Heart right ventricle (tissue), 16 donors: ENCODE results near the gene CPA5. TPM values are rescaled to one million over a fixed set of nuclear protein-coding genes. Genes with fewer than 3 reads are reported as not detected.

Experiments
- ATAC-seq, 8 donors: fragments of 200-7000 bp; cut with Tn5 transposase; one replicate each; pipeline ENCODE4 v1.9.1; 2020; ENCODE audit warnings: mild to moderate bottlenecking in 8 of 8, moderate library complexity in 8 of 8, moderate number of reproducible peaks in 1 of 8
- DNase-seq, 2 donors: peaks; one replicate each; pipeline ENCODE4 v3.0.0-alpha.2; 2020
- H3K27ac ChIP-seq, 10 donors: fragments of 200-600 bp; sonication (generic) in 2 of 10; one replicate each; pipeline versions ENCODE4 v1.5.0 to v1.8.0; 2020 to 2022; ENCODE audit warnings: mild to moderate bottlenecking in 3 of 10
- H3K27me3 ChIP-seq, 7 donors: fragments of 200-600 bp; one replicate each; pipeline ENCODE4 v1.8.0; 2021 to 2022; ENCODE audit warnings: mild to moderate bottlenecking in 2 of 7
- H3K36me3 ChIP-seq, 9 donors: fragments of 200-600 bp; sonication (generic) in 1 of 9; one replicate each; pipeline versions ENCODE4 v1.5.0 to v1.8.0; 2020 to 2022; ENCODE audit warnings: mild to moderate bottlenecking in 2 of 9
- H3K4me1 ChIP-seq, 9 donors: fragments of 200-600 bp; sonication (generic) in 1 of 9; one replicate each; pipeline versions ENCODE4 v1.5.0 to v1.8.0; 2020 to 2022; ENCODE audit warnings: mild to moderate bottlenecking in 4 of 9
- H3K4me3 ChIP-seq, 10 donors: fragments of 200-600 bp; sonication (generic) in 2 of 10; one replicate each; pipeline versions ENCODE4 v1.5.0 to v1.8.0; 2020 to 2022; ENCODE audit warnings: mild to moderate bottlenecking in 7 of 10, moderate library complexity in 2 of 10
- H3K9me3 ChIP-seq, 11 donors: fragments of 200-600 bp in 10 of 11; sonication (generic) in 2 of 11; one replicate each; pipeline versions ENCODE4 v1.5.0 to v1.8.0; 2013 to 2022; ENCODE audit warnings: mild to moderate bottlenecking in 2 of 11, control low read depth in 1 of 11, moderate library complexity in 1 of 11
- WGBS, 2 donors: extraction: QIAGEN DNeasy Blood & Tissue Kit; methylation state at CpG; one replicate each; pipeline ENCODE4 v1.1.7; 2013; ENCODE audit warnings: inconsistent platforms in 1 of 2; 5-methylcytosine and 5-hydroxymethylcytosine counted together
- intact Hi-C, 10 donors: fragments of 100-400 bp; cut with DNase I; formaldehyde crosslinking; loops; one replicate each; pipeline versions ENCODE4 v1.11.1 to v1.14.2; 2022
- polyA plus RNA-seq, 2 donors: library from polyadenylated mRNA; stranded (reverse); fragments of 200-250 nt; gene quantifications; one replicate each; pipeline ENCODE4 v1.2.3, GENCODE V29; 2013
- total RNA-seq, 10 donors: library from RNA; stranded (reverse); fragmentation: NEBNext Ultra II Directional in 3 of 10; extraction: Animal tissue kit (Norgen Biotek cat#: 25700) in 3 of 10; gene quantifications; one replicate each; pipeline versions ENCODE4 v1.2.1 to v1.2.4, GENCODE V29; 2021 to 2023
- TF ChIP-seq, protein P1 (sequence below), 9 donors: fragments of 200-600 bp; sonication (generic) in 2 of 9; IDR thresholded peaks; one replicate each; pipeline versions ENCODE4 v1.5.0 to v1.8.0; 2021 to 2022; ENCODE audit warnings: antibody characterized with exemption in 9 of 9, mild to moderate bottlenecking in 5 of 9, moderate library complexity in 1 of 9
- donor health status: Arrhythmogenic right ventricular cardiomyopathy.
- donor health status: ischemic (EF 13 %, LVEDD 7.1; RV severe dilation, severe dysfunction).
- donor health status: healthy with polysubstance abuse.
- donor health status: DM: no; HTN: yes; CAD: no.
- donor health status: DM: no; HTN: no; CAD: no.
- donor health status: ischemic (EF 25% LVEDD 6.9; RV normal size, moderate dysfunction).
- donor health status: ischemic (EF 25% LVEDD 5.7; RV mildly dilated, moderate dysfunction).
- donor health status: healthy.
- donor health status: DM: yes; HTN: yes; CAD: no.
- donor health status: Ischemic cardiomyopathy.
- donor health status: ischemic (EF 35%, LVEDD 5.7; RV mildly dilated, moderate dysfunction).
- donor health status: nonischemic (EF 11% LVEDD 7.7; RV severe dilation, severe dysfunction).
- donor health status: DM: yes; HTN: yes; CAD: no.
- donor health status: PGD.
- donor health status: ischemic (EF 29% LVEDD 5.4; RV normal size, mild dysfunction).
- donor health status: nonischemic (EF 23%, LVEDD 6.1; RV moderate dilation, normal function).

Gene CPA5
- total and polyA plus RNA-seq, 12 donors, result 0.06 TPM; not detected in 11

DNA sequence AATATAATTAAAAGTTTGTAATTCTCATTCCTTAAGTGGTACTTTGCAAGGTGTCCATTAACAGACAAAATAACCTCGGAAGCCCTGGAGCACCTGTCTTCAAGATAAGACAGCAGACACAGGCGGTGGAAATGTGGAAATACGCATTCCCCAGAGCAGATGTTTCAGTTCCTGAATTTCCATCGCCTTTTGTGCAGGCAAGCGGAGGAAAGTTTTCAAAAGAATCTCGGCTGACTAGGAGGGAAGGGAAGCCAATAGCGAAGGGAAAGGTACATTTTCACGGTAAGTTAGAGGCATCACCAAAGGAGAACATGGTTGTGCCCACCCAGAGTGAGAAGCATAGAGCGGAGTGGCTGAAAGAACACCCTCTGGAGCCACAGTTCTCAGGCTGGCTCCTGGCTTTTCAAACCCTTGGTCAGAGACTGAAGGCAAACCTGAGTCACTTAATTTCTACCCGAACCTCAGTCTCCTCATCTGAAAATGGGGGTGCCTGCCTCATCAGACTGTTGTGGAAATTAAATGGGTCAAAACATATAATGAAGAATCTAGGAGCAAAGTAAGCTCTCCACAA lies 49.3 kb downstream of the CPA5 start:
- 82 to 86% methylated on average over 10 of the region's 10 CpGs for WGBS, 2 donors
- ATAC-seq (peak in 1 of 8 donors; percentile 48), DNase-seq (no peak)
- TF ChIP-seq, protein P1, sequence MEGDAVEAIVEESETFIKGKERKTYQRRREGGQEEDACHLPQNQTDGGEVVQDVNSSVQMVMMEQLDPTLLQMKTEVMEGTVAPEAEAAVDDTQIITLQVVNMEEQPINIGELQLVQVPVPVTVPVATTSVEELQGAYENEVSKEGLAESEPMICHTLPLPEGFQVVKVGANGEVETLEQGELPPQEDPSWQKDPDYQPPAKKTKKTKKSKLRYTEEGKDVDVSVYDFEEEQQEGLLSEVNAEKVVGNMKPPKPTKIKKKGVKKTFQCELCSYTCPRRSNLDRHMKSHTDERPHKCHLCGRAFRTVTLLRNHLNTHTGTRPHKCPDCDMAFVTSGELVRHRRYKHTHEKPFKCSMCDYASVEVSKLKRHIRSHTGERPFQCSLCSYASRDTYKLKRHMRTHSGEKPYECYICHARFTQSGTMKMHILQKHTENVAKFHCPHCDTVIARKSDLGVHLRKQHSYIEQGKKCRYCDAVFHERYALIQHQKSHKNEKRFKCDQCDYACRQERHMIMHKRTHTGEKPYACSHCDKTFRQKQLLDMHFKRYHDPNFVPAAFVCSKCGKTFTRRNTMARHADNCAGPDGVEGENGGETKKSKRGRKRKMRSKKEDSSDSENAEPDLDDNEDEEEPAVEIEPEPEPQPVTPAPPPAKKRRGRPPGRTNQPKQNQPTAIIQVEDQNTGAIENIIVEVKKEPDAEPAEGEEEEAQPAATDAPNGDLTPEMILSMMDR (IDR thresholded peaks at IDR 0.05), result no peak
- Histone ChIP-seq H3K9me3 (peaks cover 0 to 1% (median 0%) of the 10 kb centered on the region in 11 donors), H3K36me3 (peaks cover 0 to 17% (median 0%) of the 10 kb centered on the region in 9 donors), H3K4me1 (peaks cover 0 to 29% (median 6%) of the 10 kb centered on the region in 9 donors), H3K27ac (peak overlapping the region in 1 of 10 donors; percentile 31), H3K4me3 (no peak overlapping the region), H3K27me3 (no peaks in the 10 kb centered on the region)
- intact Hi-C loops, result no loop called here

- WGBS, 2 donors, result 88 to 90% methylated on average over 7 of the region's 7 CpGs
- Histone ChIP-seq H3K36me3 (peaks cover 0 to 17% (median 0%) of the 10 kb centered on the region in 9 donors), H3K27me3 (no peaks in the 10 kb centered on the region), H3K27ac (peak overlapping the region in 1 of 10 donors; percentile 31), H3K4me3 (no peak overlapping the region), H3K4me1 (peaks cover 0 to 29% (median 6%) of the 10 kb centered on the region in 9 donors), H3K9me3 (no peaks in the 10 kb centered on the region)
- TF ChIP-seq, protein P1 (IDR thresholded peaks at IDR 0.05), result no peak
- DNase-seq, result no peak
- no peak for ATAC-seq
- intact Hi-C loops, result no loop called here
Measured at GRCh38 chr7:130394421-130395195, 50.0 kb downstream of the CPA5 start.

GRCh38 chr7:130395421-130395820 lies 50.8 kb downstream of the CPA5 start:
- DNase-seq, result no peak
- no peak overlapping the region for H3K4me3 ChIP-seq
- ATAC-seq, result no peak
- H3K27me3 ChIP-seq, result no peaks in the 10 kb centered on the region
- peaks cover 0 to 21% (median 0%) of the 10 kb centered on the region in 9 donors for H3K36me3 ChIP-seq
- H3K9me3 ChIP-seq, result no peaks in the 10 kb centered on the region
- peaks cover 0 to 32% (median 6%) of the 10 kb centered on the region in 9 donors for H3K4me1 ChIP-seq
- intact Hi-C loops, result no loop called here
- H3K27ac ChIP-seq, result no peak overlapping the region
- WGBS, 2 donors, result 75 to 76% methylated on average over 5 of the region's 5 CpGs
- TF ChIP-seq, protein P1 (IDR thresholded peaks at IDR 0.05), result no peak

DNA sequence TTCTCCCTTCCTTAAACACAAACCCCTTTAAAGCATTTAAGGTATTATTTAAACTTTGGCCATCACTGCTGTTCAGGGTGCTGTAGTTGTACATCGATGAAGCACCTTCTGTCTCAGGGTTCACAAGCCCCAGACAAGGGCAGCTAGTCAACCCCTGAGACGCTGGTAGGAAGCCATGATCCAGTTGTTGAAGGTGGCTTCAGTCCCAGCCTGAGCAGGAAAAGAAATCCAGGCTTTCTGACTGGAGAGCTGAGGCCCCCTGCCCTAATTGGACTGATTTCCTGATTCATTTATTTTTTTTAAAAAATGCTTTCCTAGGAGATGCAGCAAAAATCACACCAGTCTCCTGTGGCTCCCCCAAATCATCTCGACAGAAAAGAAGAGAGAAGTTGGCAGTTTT lies 51.5 kb downstream of the CPA5 start:
- TF ChIP-seq, protein P1 (IDR thresholded peaks at IDR 0.05), result no peak
- ATAC-seq (no peak), DNase-seq (no peak)
- Histone ChIP-seq H3K27ac (no peak overlapping the region), H3K27me3 (no peaks in the 10 kb centered on the region), H3K36me3 (peaks cover 0 to 25% (median 0%) of the 10 kb centered on the region in 9 donors), H3K9me3 (no peaks in the 10 kb centered on the region), H3K4me1 (peaks cover 0 to 37% (median 6%) of the 10 kb centered on the region in 9 donors), H3K4me3 (no peak overlapping the region)
- WGBS, 2 donors, result 53 to 63% methylated on average over 3 of the region's 3 CpGs
- intact Hi-C loops, result no loop called here
